C4-2B (cell line): ENCODE results near the gene KLK15.

Source experiments
- CTCF ChIP-seq: fragments of 450-650 bp; conservative IDR thresholded peaks from 2 replicates; pipeline ENCODE4 v1.5.1; 2017; ENCODE audit warnings: mild to moderate bottlenecking
- ZFX ChIP-seq: fragments of 450-650 bp; IDR thresholded peaks from 2 replicates; pipeline ENCODE4 v1.6.1; 2017

DNA sequence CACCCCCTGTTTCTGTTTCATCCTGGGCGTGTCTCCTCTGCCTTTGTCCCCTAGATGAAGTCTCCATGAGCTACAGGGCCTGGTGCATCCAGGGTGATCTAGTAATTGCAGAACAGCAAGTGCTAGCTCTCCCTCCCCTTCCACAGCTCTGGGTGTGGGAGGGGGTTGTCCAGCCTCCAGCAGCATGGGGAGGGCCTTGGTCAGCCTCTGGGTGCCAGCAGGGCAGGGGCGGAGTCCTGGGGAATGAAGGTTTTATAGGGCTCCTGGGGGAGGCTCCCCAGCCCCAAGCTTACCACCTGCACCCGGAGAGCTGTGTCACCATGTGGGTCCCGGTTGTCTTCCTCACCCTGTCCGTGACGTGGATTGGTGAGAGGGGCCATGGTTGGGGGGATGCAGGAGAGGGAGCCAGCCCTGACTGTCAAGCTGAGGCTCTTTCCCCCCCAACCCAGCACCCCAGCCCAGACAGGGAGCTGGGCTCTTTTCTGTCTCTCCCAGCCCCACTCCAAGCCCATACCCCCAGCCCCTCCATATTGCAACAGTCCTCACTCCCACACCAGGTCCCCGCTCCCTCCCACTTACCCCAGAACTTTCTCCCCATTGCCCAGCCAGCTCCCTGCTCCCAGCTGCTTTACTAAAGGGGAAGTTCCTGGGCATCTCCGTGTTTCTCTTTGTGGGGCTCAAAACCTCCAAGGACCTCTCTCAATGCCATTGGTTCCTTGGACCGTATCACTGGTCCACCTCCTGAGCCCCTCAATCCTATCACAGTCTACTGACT, 21.4 kb upstream of the KLK15 start, which contains the start of gene KLK3:
- TF ChIP-seq CTCF, result no peak
- no peak for TF ChIP-seq ZFX
